Activated CD4-positive, alpha-beta T cell treated with anti-CD3 and anti-CD28 coated beads for 36 hours (primary cell): Measurements from ENCODE around the gene MYOZ1. TPM values are rescaled to one million over a fixed set of nuclear protein-coding genes. Genes with fewer than 3 reads are reported as not detected.
"Not testable (repeated sequence)": the region's sequence is repeated elsewhere in the genome, so short reads cannot be mapped to it uniquely, and the experiment has no call there.

Source experiments
- ATAC-seq: fragments of 200-7000 bp; cut with Tn5 transposase; one replicate; pipeline ENCODE4 v1.10.0; 2021; ENCODE audit warnings: mild to moderate bottlenecking, moderate library complexity
- CTCF ChIA-PET: fragments of 350-600 bp; sonication (Branson Sonifier 250); formaldehyde crosslinking; loops from one replicate; lab custom pipeline; 2021; ENCODE audit warnings: antibody characterized with exemption; lab: Charles Lee
- POLR2A ChIA-PET: fragments of 350-600 bp; sonication (Branson Sonifier 250); formaldehyde crosslinking; loops from one replicate; lab custom pipeline; 2021; ENCODE audit warnings: antibody characterized with exemption, inconsistent platforms; lab: Charles Lee
- DNase-seq: peaks from one replicate; pipeline ENCODE4 v3.0.0-alpha.2; 2020
- H3K27ac Mint-ChIP-seq: one replicate; pipeline ENCODE4 v1.8.0; 2021; ENCODE audit warnings: mixed read lengths
- H3K27me3 Mint-ChIP-seq: one replicate; pipeline ENCODE4 v1.8.0; 2021; ENCODE audit warnings: mixed read lengths
- H3K36me3 Mint-ChIP-seq: one replicate; pipeline ENCODE4 v1.8.0; 2021; ENCODE audit warnings: low read depth, mixed read lengths
- H3K4me1 Mint-ChIP-seq: one replicate; pipeline ENCODE4 v1.8.0; 2021; ENCODE audit warnings: mixed read lengths
- H3K4me3 Mint-ChIP-seq: one replicate; pipeline ENCODE4 v1.8.0; 2021; ENCODE audit warnings: mild to moderate bottlenecking, moderate library complexity, mixed read lengths
- H3K9me3 Mint-ChIP-seq: one replicate; pipeline ENCODE4 v1.8.0; 2021; ENCODE audit warnings: low read depth, mixed read lengths
- intact Hi-C, 2 experiments: fragments of 100-400 bp; cut with DNase I in 1 of 2; cut with micrococcal nuclease in 1 of 2; formaldehyde crosslinking; loops; one replicate each; pipeline versions ENCODE4 v1.14.2 to v1.15.1; 2022 to 2024; cut with DNase I, micrococcal nuclease
- total RNA-seq, 2 experiments: library from RNA; stranded (reverse); gene quantifications; one replicate each; pipeline ENCODE4 v1.2.3, GENCODE V29; 2021

The MYOZ1 gene, protein sequence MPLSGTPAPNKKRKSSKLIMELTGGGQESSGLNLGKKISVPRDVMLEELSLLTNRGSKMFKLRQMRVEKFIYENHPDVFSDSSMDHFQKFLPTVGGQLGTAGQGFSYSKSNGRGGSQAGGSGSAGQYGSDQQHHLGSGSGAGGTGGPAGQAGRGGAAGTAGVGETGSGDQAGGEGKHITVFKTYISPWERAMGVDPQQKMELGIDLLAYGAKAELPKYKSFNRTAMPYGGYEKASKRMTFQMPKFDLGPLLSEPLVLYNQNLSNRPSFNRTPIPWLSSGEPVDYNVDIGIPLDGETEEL
- not detected for total RNA-seq

DNA sequence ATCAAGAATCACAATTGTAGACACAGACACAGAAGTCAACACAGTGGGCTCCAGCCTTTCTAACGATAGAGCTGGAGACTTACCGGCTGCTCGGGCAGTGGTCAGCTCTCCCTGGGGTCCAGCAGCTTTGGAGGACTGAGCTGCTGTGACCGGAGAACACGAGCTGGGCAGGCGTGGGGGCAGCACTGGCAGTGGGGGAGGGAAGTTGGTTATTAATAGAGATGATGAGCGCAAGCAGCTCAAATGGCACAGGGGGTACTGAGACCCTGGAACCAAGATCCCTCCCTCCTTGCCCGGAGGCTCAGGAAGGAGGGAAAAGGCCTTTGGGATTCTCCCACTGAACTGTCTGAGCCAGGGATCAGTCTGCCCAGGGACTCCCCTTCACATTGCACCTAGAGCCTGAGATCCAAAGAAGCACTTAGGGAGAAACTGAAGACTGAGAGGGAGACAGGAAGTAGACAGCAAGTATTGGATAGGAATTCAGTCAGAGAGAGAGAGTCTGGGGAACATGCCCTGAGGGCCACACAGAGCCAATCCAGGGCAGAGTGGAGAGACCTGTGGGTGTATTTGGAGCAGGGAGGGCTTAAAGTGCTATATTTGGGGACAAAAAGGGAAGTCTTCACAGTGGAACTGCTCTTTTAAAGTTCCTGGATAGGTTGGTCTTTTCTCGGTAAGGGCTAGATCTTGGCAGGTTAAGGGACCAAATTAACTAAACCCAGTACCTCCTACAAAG is at the start of gene MYOZ1:
MYOZ1 (minus strand) TSS at position 147 of the 733 bp plus-strand sequence. CDS start 1,457 bp downstream, outside the sequence.
- Mint-ChIP-seq H3K4me3 (no peak within 1 kb of the TSS), H3K27me3 (no peaks in the 10 kb centered on the region), H3K36me3 (no peaks in the 10 kb centered on the region), H3K4me1 (peaks cover 19% of the 10 kb centered on the region), H3K27ac (no peak within 1 kb of the TSS), H3K9me3 (no peaks in the 10 kb centered on the region)
- ChIA-PET CTCF (no interaction called here), POLR2A (interaction anchor here (0.7 kb wide), 1 partner anchor 110 kb away, joined by 5 read pairs; no protein-coding TSS in a partner anchor)
- ATAC-seq (no peak), DNase-seq (no peak)
- intact Hi-C loops = no loop called here

DNA sequence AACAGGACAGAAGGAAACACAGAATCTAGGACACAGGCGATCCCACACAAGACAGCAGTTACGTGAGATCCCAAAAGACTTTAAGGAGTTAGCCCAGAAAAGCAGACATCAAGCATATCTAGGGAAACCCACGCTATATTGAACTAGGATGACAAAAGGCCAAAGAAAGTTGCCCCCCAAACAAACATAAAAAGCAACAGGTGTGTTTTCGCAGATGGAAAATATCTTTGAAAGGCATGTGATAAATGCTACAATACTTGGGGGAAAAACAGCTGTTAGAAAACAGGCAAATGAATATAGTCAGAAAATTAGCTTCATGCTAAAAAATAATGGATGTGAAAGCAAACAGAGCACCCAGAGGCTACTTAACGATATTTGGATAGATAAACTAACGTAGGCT is 49.5 kb upstream of the MYOZ1 start:
- ATAC-seq, H3K36me3 Mint-ChIP-seq, CTCF ChIA-PET, H3K4me3 Mint-ChIP-seq, DNase-seq, H3K27ac Mint-ChIP-seq, POLR2A ChIA-PET, H3K9me3 Mint-ChIP-seq, intact Hi-C loops, H3K27me3 Mint-ChIP-seq, H3K4me1 Mint-ChIP-seq: not testable (repeated sequence)

DNA sequence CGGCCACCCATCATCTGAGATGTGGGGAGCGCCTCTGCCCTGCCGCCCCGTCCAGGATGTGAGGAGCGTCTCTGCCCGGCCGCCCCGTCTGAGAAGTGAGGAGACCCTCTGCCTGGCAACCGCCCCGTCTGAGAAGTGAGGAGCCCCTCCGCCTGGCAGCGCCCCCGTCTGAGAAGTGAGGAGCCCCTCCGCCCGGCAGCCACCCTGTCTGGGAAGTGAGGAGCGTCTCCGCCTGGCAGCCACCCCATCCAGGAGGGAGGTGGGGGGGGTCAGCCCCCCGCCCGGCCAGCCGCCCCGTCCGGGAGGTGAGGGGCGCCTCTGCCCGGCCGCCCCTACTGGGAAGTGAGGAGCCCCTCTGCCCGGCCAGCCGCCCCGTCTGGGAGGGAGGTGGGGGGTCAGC is 48.3 kb upstream of the MYOZ1 start:
- ATAC-seq, H3K36me3 Mint-ChIP-seq, H3K9me3 Mint-ChIP-seq, H3K4me1 Mint-ChIP-seq, H3K27ac Mint-ChIP-seq, H3K4me3 Mint-ChIP-seq, CTCF ChIA-PET, DNase-seq, intact Hi-C loops, H3K27me3 Mint-ChIP-seq, POLR2A ChIA-PET: not testable (repeated sequence)

GRCh38 chr10:73687641-73688040 is 46.4 kb upstream of the MYOZ1 start:
- ATAC-seq, CTCF ChIA-PET, H3K27me3 Mint-ChIP-seq, H3K4me1 Mint-ChIP-seq, DNase-seq, intact Hi-C loops, H3K36me3 Mint-ChIP-seq, POLR2A ChIA-PET, H3K9me3 Mint-ChIP-seq, H3K4me3 Mint-ChIP-seq, H3K27ac Mint-ChIP-seq: not testable (repeated sequence)

DNA sequence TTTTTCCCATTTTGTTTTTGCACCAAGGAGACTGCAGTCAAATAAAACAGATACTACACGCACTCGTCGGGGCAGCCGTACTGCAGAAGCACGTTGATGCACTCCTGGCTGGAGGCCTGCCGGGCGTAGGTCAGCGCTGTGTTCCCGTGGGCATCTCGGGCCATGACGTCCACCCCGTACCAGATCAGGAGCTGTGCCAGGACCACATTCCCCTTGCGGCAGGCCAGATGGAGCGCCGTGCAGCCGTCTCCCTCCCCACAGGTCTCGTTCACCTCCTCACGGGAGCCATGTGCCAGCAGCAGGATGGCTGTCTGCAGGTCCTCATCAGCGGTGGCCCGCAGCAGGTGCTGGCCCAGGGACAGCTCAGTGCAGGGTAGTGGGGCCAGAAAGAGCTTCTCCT is 33.3 kb upstream of the MYOZ1 start:
- intact Hi-C loops, DNase-seq, H3K9me3 Mint-ChIP-seq, CTCF ChIA-PET, H3K27ac Mint-ChIP-seq, ATAC-seq, H3K4me1 Mint-ChIP-seq, H3K27me3 Mint-ChIP-seq, H3K36me3 Mint-ChIP-seq, POLR2A ChIA-PET, H3K4me3 Mint-ChIP-seq: not testable (repeated sequence)

DNA sequence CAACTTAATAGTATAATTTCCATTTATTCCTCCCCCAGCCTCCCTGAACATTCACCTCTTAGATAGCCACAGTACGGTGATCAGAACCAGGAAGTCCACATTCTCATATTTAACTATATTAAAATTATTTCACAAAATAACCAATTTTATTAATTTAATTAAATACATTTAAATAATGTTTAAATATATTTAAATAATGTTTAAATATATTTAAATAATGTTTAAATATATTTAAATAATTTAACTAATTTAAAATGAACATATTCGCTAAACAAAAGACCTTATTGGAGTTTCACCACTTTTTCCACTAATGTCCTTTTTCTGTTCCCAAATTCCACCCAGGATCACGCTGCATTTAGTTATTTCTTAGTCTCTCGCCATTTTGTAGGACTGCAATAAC is 27.1 kb upstream of the MYOZ1 start:
- POLR2A ChIA-PET, ATAC-seq, DNase-seq, H3K4me1 Mint-ChIP-seq, intact Hi-C loops, H3K36me3 Mint-ChIP-seq, H3K4me3 Mint-ChIP-seq, H3K27me3 Mint-ChIP-seq, H3K9me3 Mint-ChIP-seq, H3K27ac Mint-ChIP-seq, CTCF ChIA-PET: not testable (repeated sequence)

- H3K36me3 Mint-ChIP-seq, DNase-seq, H3K27me3 Mint-ChIP-seq, ATAC-seq, intact Hi-C loops, H3K4me3 Mint-ChIP-seq, H3K4me1 Mint-ChIP-seq, POLR2A ChIA-PET, H3K27ac Mint-ChIP-seq, CTCF ChIA-PET, H3K9me3 Mint-ChIP-seq: not testable (repeated sequence)
Observed at GRCh38 chr10:73666153-73666809, 25.0 kb upstream of the MYOZ1 start.

DNA sequence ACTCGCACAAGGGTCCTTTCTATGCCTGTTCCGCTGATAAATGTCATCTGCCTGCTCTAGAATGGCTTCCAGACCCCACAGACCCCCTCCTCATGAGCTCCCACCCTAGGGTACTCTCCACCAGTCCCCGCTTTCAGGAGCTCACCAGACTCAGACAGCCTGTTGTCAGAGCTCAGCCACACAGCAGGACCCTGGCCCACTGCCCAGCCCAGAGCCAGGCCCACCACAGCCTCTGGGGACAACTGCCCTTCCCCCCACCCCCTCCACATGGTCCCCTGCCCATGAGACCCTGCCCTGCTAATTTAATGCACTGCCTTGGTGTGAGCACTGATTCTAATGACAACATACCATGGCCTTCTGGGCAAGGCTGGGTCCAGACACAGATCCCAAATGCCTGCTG is 24.3 kb upstream of the MYOZ1 start:
- POLR2A ChIA-PET, H3K36me3 Mint-ChIP-seq, H3K9me3 Mint-ChIP-seq, H3K27me3 Mint-ChIP-seq, DNase-seq, CTCF ChIA-PET, ATAC-seq, H3K27ac Mint-ChIP-seq, H3K4me1 Mint-ChIP-seq, H3K4me3 Mint-ChIP-seq, intact Hi-C loops: not testable (repeated sequence)

GRCh38 chr10:73664156-73665040 is 23.1 kb upstream of the MYOZ1 start:
- DNase-seq, CTCF ChIA-PET, H3K9me3 Mint-ChIP-seq, H3K36me3 Mint-ChIP-seq, H3K27me3 Mint-ChIP-seq, POLR2A ChIA-PET, H3K27ac Mint-ChIP-seq, H3K4me3 Mint-ChIP-seq, ATAC-seq, H3K4me1 Mint-ChIP-seq, intact Hi-C loops: not testable (repeated sequence)

GRCh38 chr10:73663621-73664020 is 22.3 kb upstream of the MYOZ1 start:
- H3K27me3 Mint-ChIP-seq, H3K4me1 Mint-ChIP-seq, CTCF ChIA-PET, H3K36me3 Mint-ChIP-seq, DNase-seq, POLR2A ChIA-PET, H3K4me3 Mint-ChIP-seq, H3K27ac Mint-ChIP-seq, ATAC-seq, intact Hi-C loops, H3K9me3 Mint-ChIP-seq: not testable (repeated sequence)

GRCh38 chr10:73662705-73663104 is 21.4 kb upstream of the MYOZ1 start:
- H3K27ac Mint-ChIP-seq, H3K36me3 Mint-ChIP-seq, H3K4me3 Mint-ChIP-seq, H3K4me1 Mint-ChIP-seq, CTCF ChIA-PET, H3K27me3 Mint-ChIP-seq, H3K9me3 Mint-ChIP-seq, intact Hi-C loops, DNase-seq, POLR2A ChIA-PET, ATAC-seq: not testable (repeated sequence)
